Activated CD4-positive, CD25-positive, alpha-beta regulatory T cell treated with anti-CD3 and anti-CD28 coated beads, Interleukin-2, amount 50 U/mL, for 72 hours (primary cell): ENCODE data around the gene ADAMTS8.
"Not testable (repeated sequence)": the region's sequence is repeated elsewhere in the genome, so short reads cannot be mapped to it uniquely, and the experiment has no call there.

Experiments
- DNase-seq: peaks from one replicate; pipeline ENCODE4 v3.0.0; 2021

ADAMTS8 gene

DNA sequence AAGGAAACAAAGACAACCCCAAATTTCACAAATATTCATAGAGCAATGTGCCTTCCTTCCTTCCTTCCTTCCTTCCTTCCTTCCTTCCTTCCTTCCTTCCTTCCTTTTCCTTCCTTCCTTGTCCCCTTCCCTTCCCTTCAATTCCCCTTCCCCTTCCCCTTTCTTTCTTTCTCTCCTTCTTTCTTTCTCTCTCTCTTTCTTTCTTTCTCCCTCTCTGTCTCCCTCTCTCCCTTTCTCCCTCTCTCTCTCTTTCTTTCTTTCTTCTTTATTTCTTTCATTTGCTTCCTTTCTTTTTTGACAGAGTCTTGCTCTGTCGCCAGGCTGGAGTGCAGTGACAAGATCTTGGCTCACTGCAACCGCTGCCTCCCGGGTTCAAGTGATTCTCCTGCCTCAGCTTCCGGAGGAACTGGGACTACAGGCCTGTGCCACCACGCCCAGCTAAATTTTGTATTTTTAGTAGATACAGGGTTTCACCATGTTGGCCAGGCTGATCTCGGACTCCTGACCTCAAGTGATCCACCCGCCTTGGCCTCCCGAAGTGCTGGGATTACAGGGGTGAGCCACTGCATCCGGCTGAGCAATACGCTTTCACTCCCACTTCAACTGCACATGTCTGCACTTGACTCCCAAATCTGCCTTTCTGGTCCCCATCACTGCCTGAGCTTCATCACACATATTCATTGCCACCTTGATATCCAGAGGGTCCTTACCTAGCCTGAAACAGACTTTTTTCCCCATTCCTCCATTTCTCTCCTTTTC is 10.2 kb upstream of the ADAMTS8 start:
- DNase-seq: not testable (repeated sequence)

DNA sequence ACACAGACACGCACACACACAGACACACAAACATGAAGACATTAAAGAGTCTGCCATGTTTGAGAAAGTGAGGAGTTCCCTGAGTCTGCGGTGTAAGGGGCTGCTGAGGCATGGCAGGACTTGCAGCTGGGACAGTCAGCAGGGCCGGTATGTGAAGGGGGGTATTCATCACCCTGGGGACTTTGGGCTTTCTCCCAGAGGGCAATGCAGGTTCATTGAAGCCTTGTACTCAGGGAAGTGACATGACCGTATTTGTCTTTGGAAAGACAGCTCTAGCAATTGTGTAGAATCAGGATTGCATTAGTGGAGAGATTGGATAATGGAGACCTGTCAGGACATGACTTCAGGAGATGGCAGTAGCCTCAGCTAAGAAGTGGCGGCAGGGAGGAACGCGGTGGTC is 9.4 kb upstream of the ADAMTS8 start:
- no peak for DNase-seq

DNA sequence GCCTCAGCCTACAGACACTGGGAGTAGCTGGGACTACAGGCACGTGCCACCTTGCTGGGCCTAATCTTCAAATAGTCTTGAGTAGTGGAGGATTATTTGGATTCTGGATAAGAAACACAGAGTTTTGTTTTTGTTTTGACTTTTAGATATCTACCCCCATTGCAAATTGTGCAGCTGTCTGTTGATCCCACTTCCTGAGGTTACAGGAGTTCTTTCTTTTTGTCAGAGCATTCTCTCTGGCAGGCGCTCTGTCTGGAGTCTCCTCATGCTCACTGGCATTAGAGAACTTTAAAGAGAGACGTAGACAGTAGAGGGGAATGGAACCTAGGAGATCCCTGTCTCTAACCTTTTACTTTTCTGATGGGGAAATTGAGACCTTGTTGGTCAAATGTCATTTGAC is 7.8 kb upstream of the ADAMTS8 start:
- DNase-seq: no peak

DNA sequence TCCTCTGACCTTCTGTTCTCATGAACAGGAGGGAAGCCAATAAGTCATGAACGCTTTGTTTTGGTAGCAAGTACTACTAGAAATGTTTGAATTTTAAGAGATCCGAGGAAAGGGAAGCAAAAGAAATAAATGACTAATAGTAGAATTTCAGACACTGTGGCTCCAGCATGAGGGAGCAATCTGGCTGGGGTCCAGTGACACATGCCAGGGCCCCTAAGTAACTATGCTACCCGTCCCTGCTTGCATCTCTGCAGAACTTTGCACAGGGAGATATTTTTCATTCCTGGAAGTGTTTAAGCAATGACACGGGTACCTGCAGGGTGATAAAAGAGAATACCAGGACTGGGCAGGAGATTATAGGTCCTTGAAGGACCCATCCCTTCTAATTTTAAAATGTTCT is 7.3 kb upstream of the ADAMTS8 start:
- no peak for DNase-seq

DNA sequence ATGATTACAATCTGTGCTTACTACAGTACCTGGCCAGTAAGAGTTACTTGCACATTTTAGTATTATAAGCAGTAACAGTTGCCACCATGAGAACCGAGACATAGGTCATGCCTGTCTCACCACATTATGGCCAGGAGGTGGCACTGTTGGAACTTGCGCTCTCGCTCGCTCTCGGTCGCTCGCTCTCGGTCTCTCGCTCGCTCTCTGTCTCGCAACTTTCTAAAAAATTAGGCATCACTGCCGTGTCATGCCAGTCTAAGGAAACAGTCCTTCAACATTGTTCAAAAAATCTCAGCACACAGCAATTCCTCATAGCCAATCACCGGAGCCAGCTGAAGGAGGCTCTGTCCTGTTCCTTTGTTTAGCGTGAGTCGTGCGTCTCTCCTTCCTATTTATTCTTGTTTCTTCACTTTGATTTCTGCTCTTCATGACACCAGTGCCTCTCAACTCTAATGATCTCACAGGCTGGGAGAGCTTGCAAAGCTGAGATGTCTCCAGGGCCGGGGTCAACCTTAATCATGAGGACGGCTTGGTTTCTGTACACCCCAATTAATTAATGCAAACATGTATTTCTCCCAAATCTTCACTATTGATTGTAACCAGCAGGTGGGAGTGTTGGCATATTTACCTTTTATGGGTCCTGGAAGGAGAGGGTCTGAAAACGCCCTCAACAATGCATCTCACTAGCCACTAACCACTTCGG is 6.3 kb upstream of the ADAMTS8 start:
- peak; percentile 66 for DNase-seq

DNA sequence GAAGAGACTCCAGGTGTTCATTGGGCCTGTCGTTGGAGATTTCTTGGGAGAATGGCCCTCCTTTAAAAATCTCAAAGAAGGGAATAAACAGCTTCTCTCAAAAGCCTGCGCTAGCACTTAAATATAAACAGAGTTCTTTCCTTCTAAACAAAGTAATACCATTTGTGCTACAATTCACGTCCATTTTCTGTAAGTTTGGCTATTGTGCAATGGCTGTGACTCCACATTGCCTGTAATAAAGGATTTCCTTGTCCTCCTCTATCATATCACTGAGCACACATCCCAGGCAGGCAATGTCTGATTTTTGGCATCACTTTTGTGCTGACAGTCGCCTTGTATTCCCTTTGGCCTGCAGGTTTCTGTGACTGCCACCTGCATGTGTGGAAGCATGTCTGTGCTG is 4.9 kb upstream of the ADAMTS8 start:
- DNase-seq: no peak

DNA sequence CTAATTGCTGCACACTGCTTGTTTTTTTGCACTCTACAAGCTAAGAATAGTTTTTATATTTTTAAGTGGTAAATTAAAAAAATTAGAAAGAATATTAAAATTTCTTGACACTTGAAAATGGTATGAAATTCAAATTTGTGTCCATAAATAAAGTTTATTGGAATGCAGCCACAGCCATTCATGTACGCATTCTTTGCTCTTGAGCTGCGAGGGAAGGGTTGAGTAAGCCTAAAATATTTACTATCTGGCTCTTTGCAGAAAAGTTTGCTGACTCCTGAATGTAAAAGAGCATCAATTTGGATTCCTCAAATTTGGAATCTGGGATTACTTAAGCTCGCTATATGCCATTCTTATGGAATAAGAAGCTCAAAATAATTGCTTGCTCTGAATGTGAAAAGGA is 3.4 kb upstream of the ADAMTS8 start:
- DNase-seq: no peak

DNA sequence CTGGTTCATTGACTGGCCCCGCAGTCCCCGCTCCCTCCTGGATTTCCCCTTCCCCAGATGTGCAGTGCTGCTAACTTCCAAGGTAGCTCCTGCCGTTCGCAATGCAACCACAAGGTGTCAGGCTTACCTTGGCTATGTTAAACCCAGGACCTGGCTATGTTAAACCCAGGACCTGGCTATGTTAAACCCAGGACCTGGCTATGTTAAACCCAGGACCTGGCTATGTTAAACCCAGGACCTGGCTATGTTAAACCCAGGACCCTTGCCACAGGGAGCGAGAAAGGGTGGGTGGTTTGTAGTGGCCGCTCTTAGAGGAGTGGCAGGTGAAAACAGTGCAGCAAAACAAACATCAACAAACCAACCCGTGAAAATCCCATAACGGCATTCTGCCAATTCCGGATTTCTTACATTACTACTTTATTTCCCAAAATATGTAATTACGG is 2.9 kb upstream of the ADAMTS8 start:
- peak; percentile 68 for DNase-seq

DNA sequence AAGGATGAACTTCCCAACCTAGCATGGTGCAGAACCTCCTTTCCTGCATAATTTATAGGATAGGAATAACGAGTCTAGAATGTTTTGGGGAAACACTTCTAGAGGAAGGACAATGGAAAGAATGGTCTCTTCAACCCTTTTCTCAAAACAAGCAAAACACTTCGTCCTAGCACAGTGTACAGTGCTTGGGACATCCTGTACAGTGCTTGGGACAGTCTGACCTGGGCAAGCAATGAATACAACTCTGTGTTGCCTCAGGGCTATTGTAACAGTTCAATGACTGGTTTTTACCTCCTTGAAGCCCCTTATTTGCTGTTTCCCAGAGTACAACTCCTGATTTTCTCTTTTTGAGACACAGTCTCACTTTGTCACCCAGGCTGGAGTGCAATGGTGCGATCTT is 1.6 kb upstream of the ADAMTS8 start:
- no peak for DNase-seq

DNA sequence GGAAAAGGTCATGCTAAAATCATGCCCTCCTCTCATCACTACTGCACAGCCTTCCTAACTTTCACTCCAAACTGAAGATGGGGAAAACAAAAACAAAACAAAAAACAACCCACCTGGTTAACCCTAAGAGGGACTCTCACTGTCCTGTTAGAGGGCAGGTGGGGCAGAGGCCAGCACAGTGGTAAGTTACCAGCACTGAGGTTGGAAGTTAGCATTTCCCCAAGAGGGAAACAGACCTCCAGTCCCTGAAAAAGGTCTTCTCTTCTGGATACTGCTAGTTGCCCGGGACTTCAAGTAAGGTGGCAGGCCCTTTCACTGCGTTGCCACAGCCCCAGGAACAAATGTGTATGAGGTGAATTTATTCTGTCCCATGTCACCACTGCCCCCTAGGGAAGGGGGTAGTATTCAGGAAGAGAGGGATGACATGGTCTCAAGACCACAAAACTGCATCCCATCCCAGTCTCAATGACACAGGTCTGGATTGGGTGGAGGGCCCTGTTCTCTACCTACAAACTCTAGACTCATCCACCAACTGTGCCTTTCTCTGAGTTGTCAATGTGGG is 792 bp upstream of the ADAMTS8 start:
- no peak for DNase-seq

DNA sequence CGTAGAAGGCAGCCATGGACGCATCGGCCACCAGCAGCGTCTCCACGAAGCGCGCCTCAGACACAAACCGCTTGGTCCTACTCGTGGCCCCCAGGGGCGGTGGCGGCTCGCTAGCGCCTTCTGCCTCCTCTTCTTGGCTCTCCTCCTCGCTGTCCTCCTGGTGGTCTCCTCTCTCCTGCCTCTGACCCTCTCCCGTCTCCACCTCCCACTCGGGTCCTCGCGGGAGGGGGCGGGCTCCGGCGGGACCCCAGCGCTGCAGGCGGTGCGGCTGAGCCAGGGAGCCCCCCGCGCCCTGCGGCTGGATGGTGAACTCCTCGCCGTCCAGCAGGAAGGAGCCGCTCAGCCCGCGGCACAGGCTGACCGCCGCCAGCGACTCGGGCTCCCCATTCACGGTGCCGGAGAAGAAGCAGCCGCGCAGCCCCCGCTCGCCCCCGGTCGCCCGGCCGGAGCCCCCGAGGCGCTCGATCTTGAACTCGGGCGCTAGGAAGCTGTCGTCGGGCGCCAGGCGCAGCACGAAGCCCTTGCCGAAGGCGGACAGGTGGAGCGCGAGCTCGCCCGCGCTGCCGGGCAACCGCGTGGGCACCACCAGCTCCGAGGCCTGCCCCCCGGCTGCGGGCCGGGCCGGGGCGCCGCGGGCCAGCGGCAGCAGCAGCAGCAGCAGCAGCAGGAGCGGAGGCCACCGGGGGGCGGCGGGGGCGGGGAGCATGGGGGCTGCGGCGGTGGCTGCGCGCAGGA is 661 bp downstream of the ADAMTS8 start:
- no peak for DNase-seq

DNA sequence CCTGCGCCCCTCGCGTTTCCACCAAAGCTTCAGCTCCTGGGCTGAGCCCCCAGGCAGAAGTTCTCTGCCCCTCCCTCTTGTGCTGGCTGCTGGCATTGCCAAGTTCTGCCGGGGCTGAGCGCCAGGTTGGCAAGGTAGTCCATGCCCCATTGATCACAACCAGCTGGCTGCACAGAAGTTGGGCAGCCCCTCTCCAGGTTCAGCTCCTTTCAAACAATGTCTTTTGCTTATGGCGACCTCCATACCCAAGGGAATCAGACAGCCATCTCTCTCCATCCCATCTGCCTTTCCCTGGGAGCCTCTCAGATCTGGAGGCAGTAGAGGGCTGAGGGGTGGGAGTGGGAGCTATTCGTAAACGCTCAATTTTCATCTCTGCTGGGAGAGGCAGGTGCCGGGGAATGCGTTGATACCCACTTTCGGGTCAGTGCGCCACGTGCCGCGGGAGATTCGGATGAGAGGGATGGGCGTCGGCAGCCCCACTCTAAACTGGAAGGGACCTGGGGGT is 1.5 kb downstream of the ADAMTS8 start:
- no peak for DNase-seq

DNA sequence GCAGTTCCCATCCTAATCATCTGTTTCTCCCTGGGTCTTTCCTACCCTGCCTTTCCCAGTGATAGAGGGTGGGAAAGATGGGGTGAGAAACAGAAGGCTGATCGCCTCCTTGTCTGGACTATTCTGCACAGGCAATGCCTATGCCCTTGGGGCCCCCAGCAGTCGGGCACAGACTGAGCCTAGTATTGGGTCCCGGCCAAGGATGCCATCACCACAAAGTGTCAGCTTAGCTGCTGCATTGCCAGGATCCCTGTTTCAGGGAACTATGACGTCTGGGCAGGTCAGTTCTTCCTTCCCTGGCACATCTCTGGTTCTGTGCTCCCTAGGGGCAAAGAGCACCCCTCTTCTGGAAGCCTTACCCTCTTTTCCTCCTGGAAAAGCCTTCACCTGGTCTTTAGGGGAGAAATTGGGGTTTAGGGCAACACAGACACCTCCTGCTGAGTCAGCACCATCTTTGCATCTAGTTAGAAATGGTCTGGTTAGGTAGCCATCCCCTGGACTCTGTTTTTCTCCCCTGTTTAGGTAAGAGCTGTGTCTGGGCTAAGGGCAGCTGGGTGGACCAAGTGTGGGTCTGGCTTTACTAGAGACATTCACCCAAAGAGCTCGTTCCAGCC is 2.1 kb downstream of the ADAMTS8 start:
- DNase-seq: no peak

DNA sequence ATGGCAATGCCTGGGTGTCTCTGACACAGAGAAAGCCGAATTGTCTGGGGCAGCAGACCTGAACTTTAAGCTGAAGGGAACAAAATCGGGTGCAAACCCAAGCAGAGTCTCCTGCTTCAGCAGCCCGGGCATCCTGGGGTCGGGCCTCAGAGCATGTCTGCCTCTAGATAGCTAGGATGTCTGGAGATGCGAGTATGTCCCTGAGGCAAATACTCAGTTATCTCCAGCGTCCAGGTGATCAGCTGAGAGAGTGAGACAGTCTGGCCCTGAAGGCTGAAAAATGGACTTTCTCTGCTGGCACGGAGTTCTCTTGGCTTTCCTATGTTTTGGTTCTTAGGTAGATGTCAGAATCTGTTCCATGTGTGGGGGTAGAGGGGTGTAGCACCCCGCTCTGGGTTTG is 3.3 kb downstream of the ADAMTS8 start:
- no peak for DNase-seq

DNA sequence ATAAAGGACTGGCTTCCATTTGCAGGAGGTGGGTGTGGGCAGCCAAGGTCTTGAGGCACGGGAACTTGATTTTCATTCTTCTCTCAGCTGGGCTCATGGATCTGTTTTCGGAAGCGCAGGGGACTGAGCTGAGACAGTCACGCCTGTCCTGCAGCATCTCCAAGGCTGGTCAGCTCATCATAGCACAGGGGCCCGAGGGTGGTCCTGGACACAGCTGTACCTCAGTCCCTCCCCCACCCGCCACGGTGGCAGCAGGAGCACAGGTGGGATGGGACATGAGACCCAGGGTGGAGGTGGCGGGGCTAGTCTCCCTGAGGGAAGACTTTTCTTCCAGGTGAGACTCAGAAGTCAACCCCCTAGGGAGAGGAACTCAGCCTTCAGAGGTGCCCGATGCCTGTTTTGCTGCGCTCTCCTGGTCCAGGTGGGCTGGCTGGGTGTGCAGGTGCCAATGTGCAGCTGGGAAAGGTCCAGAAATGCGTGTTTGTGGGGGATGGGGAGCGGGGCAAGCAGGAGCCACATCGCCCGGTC is 3.7 kb downstream of the ADAMTS8 start:
- DNase-seq: no peak

DNA sequence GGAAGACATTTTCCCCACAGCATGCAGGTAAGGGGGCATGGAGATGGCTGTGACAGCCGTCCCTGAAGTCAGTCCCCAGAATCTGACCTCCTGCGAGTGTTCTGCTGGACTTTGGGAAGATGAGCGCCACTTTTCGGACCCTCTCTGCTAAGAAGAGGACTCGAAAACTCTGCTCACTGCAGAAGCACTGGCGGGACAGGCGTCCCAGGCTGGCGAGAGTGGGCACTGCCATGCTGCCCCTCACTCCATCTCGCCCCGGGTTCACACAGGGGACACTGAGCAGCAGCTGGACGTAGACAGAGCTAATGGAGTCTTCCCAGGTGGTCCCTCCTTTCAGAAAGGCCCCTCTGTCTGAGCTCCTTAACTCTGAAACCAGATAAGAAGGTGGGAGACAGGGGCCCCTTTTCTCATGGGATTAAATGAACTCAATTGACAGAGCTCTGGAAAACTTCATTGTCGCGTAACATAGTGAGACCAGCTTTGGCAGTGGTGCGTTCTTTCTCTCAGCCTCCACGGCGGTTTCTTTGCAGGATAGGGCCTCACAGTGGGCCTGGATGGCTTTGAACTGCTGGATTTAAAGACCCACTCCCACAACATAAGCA is 4.8 kb downstream of the ADAMTS8 start:
- DNase-seq: no peak

DNA sequence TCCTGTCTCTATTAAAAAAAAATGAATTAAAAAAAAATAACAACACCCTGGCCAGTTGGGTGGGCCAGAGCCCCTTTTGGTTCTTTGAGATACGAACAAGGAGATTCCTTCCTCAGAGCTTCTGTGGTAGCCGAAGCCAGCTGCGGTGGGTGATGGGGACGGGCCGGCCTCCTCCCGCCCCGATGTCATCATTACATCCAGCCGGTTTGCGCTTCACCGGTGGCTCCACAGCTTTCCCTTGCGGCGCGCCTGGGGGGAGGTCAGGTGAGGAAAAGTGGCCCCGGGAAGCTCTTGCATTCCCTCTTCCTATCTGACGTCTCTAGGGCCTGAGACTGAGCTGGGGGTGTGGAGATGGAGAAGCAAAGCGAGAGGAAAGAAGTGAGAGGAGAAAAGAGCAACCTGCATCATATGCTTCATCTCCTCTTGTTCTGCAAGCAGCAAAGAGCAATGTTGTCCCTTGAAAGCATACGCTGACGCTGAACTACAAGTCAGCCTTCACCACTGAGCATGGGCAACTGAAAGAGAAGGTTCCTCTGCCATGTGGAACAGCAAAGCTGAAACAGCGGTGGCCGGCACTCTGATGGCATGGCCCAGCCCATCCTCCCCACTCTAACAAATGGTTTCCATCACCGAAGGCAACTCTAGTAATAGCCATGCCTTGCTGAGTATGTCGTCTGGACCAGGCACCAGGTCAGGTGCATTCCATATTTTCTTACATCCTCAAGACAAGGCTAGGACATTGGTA is 6.0 kb downstream of the ADAMTS8 start:
- DNase-seq: no peak

DNA sequence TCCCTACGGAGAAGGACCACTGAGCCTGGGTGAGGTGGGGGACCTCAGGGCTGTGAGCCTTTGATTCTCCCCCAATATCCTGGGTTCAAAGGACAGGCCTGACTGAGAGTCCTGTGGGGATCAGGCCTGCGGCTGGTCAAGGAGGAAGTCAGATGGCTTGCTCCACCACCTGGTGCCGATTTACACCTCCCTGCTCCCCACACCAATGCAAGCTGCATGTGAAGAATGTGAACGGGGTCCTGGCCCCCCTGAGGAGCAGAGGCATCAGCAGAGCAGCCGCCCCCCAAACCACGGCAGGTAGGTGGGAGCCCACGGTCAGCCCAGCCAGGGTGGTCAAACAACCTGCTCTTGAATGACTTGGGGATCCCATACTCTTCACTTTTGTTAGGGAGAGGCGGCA is 6.7 kb downstream of the ADAMTS8 start:
- DNase-seq: no peak

DNA sequence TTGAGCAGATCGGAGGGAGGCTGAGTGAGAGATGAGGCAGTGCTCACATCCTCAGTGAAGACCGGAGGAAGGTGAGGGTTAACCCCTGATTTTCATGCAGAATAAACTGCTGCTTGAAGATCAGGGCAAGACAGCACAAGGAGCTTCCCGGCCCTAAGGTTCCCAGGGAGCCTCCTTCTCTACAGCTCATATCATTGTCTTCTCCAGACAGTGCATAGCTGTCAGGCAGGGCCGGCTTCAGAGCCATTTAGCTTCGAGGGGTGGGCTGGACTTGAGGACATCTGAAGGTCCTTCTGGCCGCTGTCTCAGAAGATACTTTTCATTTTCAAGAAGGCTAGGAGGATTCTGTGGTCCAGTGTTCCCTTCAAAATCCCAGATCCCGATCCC is 7.2 kb downstream of the ADAMTS8 start:
- no peak for DNase-seq

DNA sequence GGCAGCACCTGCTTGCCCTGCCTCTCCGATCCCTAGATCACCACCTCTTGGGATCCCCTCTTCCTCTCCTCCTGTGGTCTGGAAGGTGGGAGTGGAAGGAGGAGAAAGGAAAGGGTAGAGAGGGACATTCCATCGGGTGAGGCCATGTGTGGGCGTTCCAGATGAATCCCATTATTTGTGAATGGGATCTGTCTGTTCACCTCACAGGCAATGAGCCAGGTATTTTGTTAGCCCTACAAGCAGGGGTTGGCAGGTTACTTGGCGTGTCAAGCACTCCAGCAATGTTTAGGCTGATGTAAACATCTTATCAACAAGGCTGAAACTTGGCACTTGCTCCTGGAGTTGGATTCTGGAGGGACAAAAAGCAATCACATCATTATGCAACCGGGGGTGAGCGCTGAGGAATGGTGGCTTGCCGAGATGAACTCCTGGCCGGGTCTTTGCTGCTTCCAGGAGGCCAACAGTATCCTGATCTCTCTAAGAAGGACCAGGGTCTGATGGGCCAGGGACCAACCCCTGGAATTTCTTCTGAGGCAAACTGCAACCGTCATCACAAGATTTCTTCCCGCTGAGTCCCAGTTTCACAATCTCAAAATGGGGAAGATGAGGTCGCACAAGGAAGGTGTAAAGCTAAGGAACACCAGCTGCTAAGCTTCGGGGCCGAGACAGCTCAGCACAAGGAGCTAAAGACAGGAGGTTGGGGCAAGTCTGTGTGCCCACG is 7.8 kb downstream of the ADAMTS8 start:
- DNase-seq: no peak

DNA sequence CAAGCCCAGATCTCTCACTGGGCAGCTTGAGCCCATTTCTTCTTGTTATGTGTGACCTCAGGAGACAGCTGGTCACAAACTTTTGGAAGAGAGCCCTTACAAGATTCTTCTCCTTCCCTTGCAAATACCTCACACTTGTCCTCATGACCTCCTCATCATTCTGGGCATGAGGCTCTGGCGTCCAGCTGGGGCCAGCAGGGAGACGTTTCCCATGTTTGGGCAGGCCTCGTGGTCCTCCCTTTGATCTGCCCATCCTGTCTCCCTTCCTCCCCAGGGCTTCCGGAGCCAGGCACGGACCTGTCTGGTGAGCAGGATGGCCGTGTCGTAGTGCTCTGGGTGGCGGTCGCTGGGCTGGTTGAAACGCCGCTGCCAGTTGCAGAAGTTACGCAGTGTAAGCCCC is 9.7 kb downstream of the ADAMTS8 start:
- no peak for DNase-seq
